Heart left ventricle (tissue), 13 donors: ENCODE data around the gene FBXW4.

Source experiments
- CTCF ChIP-seq, 12 donors: fragments of 200-600 bp; sonication (generic) in 4 of 12; IDR thresholded peaks; one replicate each; pipeline versions ENCODE4 v1.5.0 to v1.8.0; 2018 to 2022; ENCODE audit warnings: antibody characterized with exemption in 12 of 12, mild to moderate bottlenecking in 5 of 12
- POLR2A ChIP-seq, 2 donors: fragments of 450-650 bp; IDR thresholded peaks; one replicate each; pipeline ENCODE4 v1.6.1; 2017; ENCODE audit warnings: antibody characterized with exemption in 2 of 2, mild to moderate bottlenecking in 2 of 2, moderate library complexity in 2 of 2
- donor health status: ischemic (EF 13 %, LVEDD 7.1; RV severe dilation, severe dysfunction).
- donor health status: DM: no; HTN: yes; CAD: no.
- donor health status: DM: no; HTN: no; CAD: no.
- donor health status: ischemic (EF 25% LVEDD 6.9; RV normal size, moderate dysfunction).
- donor health status: ischemic (EF 25% LVEDD 5.7; RV mildly dilated, moderate dysfunction).
- donor health status: ischemic (EF 35%, LVEDD 5.7; RV mildly dilated, moderate dysfunction).
- donor health status: nonischemic (EF 11% LVEDD 7.7; RV severe dilation, severe dysfunction).
- donor health status: DM: yes; HTN: yes; CAD: no.
- donor health status: PGD.
- donor health status: ischemic (EF 29% LVEDD 5.4; RV normal size, mild dysfunction).
- donor health status: nonischemic (EF 23%, LVEDD 6.1; RV moderate dilation, normal function).

GRCh38 chr10:101568054-101568745, 126.8 kb downstream of the FBXW4 start:
- TF ChIP-seq CTCF (IDR thresholded peaks at IDR 0.05) = no peak
- no peak for TF ChIP-seq POLR2A (IDR thresholded peaks at IDR 0.05)
